ENCODE results near the gene DOCK9.

GRCh38 chr13:98945863-98946605 is 31.8 kb downstream of the DOCK9 start:
- TF ChIP-seq CTCF (IDR thresholded peaks at IDR 0.05) (no peak), EP300 (IDR thresholded peaks at IDR 0.05) (no peak)

Measured in upper lobe of left lung (tissue), 4 donors.